Loucy (cell line): ENCODE results near the gene HCN1.

Experiments
- EZH2phosphoT487 ChIP-seq: fragments of 200-600 bp; IDR thresholded peaks from 2 replicates; pipeline ENCODE4 v1.6.1; 2018; ENCODE audit warnings: antibody characterized with exemption, mild to moderate bottlenecking, moderate library complexity, borderline replicate concordance
- TF ChIP-seq, protein P1 (sequence below): fragments of 200-600 bp; sonication (generic); conservative IDR thresholded peaks from 2 replicates; pipeline ENCODE4 v1.5.1; 2014; ENCODE audit warnings: mild to moderate bottlenecking, antibody characterized with exemption, low read length

DNA sequence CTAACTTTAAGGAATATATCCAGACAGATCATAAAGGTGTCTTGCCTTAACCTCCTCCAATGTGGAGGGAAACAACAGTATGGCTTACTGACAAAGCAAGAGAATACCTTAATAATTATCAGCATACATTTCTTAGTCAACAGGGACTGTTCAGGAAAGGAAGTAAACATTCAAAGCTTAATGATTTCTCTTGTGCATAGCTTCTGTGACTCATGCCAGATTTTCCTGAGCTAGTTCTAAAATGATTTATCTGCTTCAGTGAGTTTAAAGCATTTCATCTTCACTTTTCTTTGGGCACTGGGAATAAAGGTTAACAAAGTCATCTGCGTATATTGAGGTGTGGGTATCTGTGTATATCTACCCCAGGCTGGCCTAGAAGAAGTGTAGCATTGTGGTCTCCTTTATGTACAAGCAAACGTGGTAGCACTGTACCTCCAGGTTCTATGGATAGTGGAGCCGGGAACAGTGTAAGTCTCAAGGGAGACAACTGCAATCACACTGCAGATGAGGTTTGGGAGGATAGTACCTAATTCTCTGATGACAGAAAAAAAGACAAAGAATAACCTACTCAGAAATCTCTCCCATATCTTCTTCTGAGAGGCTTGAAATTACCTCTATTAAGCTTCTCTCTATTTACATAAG, 284.1 kb downstream of the HCN1 start:
- TF ChIP-seq, protein P1, sequence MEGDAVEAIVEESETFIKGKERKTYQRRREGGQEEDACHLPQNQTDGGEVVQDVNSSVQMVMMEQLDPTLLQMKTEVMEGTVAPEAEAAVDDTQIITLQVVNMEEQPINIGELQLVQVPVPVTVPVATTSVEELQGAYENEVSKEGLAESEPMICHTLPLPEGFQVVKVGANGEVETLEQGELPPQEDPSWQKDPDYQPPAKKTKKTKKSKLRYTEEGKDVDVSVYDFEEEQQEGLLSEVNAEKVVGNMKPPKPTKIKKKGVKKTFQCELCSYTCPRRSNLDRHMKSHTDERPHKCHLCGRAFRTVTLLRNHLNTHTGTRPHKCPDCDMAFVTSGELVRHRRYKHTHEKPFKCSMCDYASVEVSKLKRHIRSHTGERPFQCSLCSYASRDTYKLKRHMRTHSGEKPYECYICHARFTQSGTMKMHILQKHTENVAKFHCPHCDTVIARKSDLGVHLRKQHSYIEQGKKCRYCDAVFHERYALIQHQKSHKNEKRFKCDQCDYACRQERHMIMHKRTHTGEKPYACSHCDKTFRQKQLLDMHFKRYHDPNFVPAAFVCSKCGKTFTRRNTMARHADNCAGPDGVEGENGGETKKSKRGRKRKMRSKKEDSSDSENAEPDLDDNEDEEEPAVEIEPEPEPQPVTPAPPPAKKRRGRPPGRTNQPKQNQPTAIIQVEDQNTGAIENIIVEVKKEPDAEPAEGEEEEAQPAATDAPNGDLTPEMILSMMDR, result no peak
- no peak for TF ChIP-seq EZH2phosphoT487
